ENCODE measurements around the gene CHKA. TPM values are rescaled to one million over a fixed set of nuclear protein-coding genes. Genes with fewer than 3 reads are reported as not detected.

CHKA gene
- total and polyA plus RNA-seq, 8 donors: 20.9 to 227 (median 101) TPM

GRCh38 chr11:68027667-68028066 lies 93.5 kb downstream of the CHKA start:
- H3K4me3 ChIP-seq: no peak overlapping the region
- TF ChIP-seq POLR2AphosphoS5 (IDR thresholded peaks at IDR 0.05) (no peak), CTCF (IDR thresholded peaks at IDR 0.05) (no peak), EP300 (IDR thresholded peaks at IDR 0.05) (no peak), POLR2A (IDR thresholded peaks at IDR 0.05) (no peak)

GRCh38 chr11:68026391-68027105 lies 94.6 kb downstream of the CHKA start:
- no peaks in the 10 kb centered on the region for H3K9me3 ChIP-seq
- 81 to 87% (median 84%) methylated on average over 10 to 18 of the region's 18 CpGs for WGBS, 5 donors
- intact Hi-C loops (cut with DNase I; ENCODE audit: low total_unique reads): no loop called here
- TF ChIP-seq EP300 (IDR thresholded peaks at IDR 0.05) (no peak), CTCF (IDR thresholded peaks at IDR 0.05) (no peak), POLR2A (IDR thresholded peaks at IDR 0.05) (no peak), POLR2AphosphoS5 (IDR thresholded peaks at IDR 0.05) (no peak)
- H3K4me3 ChIP-seq: no peak overlapping the region
- peaks cover 8 to 19% (median 15%) of the 10 kb centered on the region in 4 donors for H3K4me1 ChIP-seq
- peaks cover 3 to 56% (median 47%) of the 10 kb centered on the region in 4 donors for H3K36me3 ChIP-seq
- H3K27me3 ChIP-seq: no peaks in the 10 kb centered on the region
- DNase-seq: no peak
- H3K27ac ChIP-seq: no peak overlapping the region

More at GRCh38 chr11:68027667-68028066, 93.5 kb downstream of the CHKA start:
- no peaks in the 10 kb centered on the region for H3K9me3 ChIP-seq
- H3K4me1 ChIP-seq: peaks cover 16 to 30% (median 26%) of the 10 kb centered on the region in 4 donors
- intact Hi-C loops (cut with DNase I; ENCODE audit: low total_unique reads): no loop called here
- H3K27ac ChIP-seq: no peak overlapping the region
- H3K36me3 ChIP-seq: peaks cover 3 to 48% (median 39%) of the 10 kb centered on the region in 4 donors
- H3K27me3 ChIP-seq: no peaks in the 10 kb centered on the region
- no peak for DNase-seq
- WGBS, 5 donors: 91 to 100% (median 95%) methylated on average over 2 to 21 of the region's 21 CpGs

GRCh38 chr11:68025047-68025446 lies 96.1 kb downstream of the CHKA start:
- intact Hi-C loops (cut with DNase I; ENCODE audit: low total_unique reads): no loop called here
- 59 to 71% (median 66%) methylated on average over 5 of the region's 5 CpGs for WGBS, 5 donors
- H3K4me3 ChIP-seq: no peak overlapping the region
- no peaks in the 10 kb centered on the region for H3K9me3 ChIP-seq
- DNase-seq: no peak
- peaks cover 11 to 23% (median 16%) of the 10 kb centered on the region in 4 donors for H3K4me1 ChIP-seq
- H3K36me3 ChIP-seq: peaks cover 3 to 57% (median 47%) of the 10 kb centered on the region in 4 donors
- TF ChIP-seq CTCF (IDR thresholded peaks at IDR 0.05): no peak
- TF ChIP-seq POLR2A (IDR thresholded peaks at IDR 0.05): no peak
- no peak for TF ChIP-seq EP300 (IDR thresholded peaks at IDR 0.05)
- no peak for TF ChIP-seq POLR2AphosphoS5 (IDR thresholded peaks at IDR 0.05)
- no peaks in the 10 kb centered on the region for H3K27me3 ChIP-seq
- H3K27ac ChIP-seq: no peak overlapping the region

GRCh38 chr11:68024508-68024907 lies 96.7 kb downstream of the CHKA start:
- Histone ChIP-seq H3K4me3 (no peak overlapping the region), H3K27me3 (no peaks in the 10 kb centered on the region), H3K9me3 (no peaks in the 10 kb centered on the region), H3K4me1 (peaks cover 7 to 21% (median 11%) of the 10 kb centered on the region in 4 donors), H3K27ac (no peak overlapping the region), H3K36me3 (peaks cover 3 to 57% (median 48%) of the 10 kb centered on the region in 4 donors)
- TF ChIP-seq CTCF (IDR thresholded peaks at IDR 0.05) (no peak), POLR2A (IDR thresholded peaks at IDR 0.05) (no peak), POLR2AphosphoS5 (IDR thresholded peaks at IDR 0.05) (no peak), EP300 (IDR thresholded peaks at IDR 0.05) (no peak)
- intact Hi-C loops (cut with DNase I; ENCODE audit: low total_unique reads): no loop called here
- 69 to 87% (median 85%) methylated on average over 5 of the region's 5 CpGs for WGBS, 5 donors
- no peak for DNase-seq

All from stomach (tissue), 9 donors.